ENCODE data around the gene NCAM2. TPM values are rescaled to one million over a fixed set of nuclear protein-coding genes. Genes with fewer than 3 reads are reported as not detected.
"Not testable (repeated sequence)": the region's sequence is repeated elsewhere in the genome, so short reads cannot be mapped to it uniquely, and the experiment has no call there.

NCAM2 gene
- total and polyA plus RNA-seq, 2 donors (not counting 3 experiments of a cell fraction or from before 2014, with no cell fraction given): 0.11 to 0.27 TPM

DNA sequence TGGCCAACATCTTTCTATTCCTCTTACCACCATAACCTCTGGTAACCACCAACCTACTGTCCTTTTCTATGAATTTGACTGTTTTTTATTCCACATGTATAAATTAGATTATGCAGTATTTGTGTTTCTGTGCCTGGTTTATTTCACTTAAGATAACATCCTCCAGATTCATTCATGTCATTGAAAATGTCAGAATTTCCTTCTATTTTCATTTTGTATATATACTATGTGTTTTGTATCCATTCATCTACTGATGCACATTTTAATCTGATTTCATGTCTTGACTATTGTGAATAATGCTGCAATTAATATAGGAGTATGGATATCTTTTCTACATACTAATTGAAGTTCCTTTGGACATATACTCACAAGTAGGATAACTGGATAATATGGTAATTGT, 403.2 kb downstream of the NCAM2 start:
- Histone ChIP-seq H3K9me3 (replicated peaks; ENCODE audit: control insufficient read depth, insufficient read depth, low read length) (no peaks in the 10 kb centered on the region), H3K27ac (ENCODE audit: insufficient read depth, low read depth, low read length) (no peak overlapping the region), H3K36me3 (ENCODE audit: control insufficient read depth in 2 of 2, extremely low read depth in 1 of 2, insufficient read depth in 2 of 2, low read length in 2 of 2) (no peaks in the 10 kb centered on the region), H3K4me3 (replicated peaks in 1 of 3; ENCODE audit: insufficient read depth in 1 of 3, low read depth in 1 of 3, low read length in 3 of 3) (no peak overlapping the region), H4K20me1 (replicated peaks; ENCODE audit: control insufficient read depth, extremely low read depth, insufficient read depth, low read length) (no peaks in the 10 kb centered on the region), H3K9me1 (replicated peaks; ENCODE audit: control insufficient read depth, extremely low read depth, insufficient read depth, low read length) (no peaks in the 10 kb centered on the region), H3K4me1 (ENCODE audit: control insufficient read depth, extremely low read depth, insufficient read depth, low read length) (no peaks in the 10 kb centered on the region), H2AFZ (ENCODE audit: low read depth, low read length) (no peak overlapping the region), H3K79me2 (ENCODE audit: control insufficient read depth, insufficient read depth, low read length) (no peaks in the 10 kb centered on the region), H3K27me3 (ENCODE audit: control insufficient read depth in 2 of 2, insufficient read depth in 2 of 2, low read length in 2 of 2) (no peaks in the 10 kb centered on the region), H3K4me2 (ENCODE audit: insufficient read depth, low read length) (no peak overlapping the region), H3K9ac (replicated peaks; ENCODE audit: extremely low read depth, insufficient read depth, low read length) (no peak overlapping the region)
- FAIRE-seq: no peak
- POLR2A ChIA-PET: no interaction called here
- dilution Hi-C loops (cut with MboI; ENCODE audit: extremely low pct_ligation_motif_present, low sequenced_read_pairs): no loop called here
- no TSS peak for BruUV-seq (replicated peaks)
- no peak for DNase-seq (ENCODE audit: low read depth, low spot score)
- CTCF ChIA-PET: no interaction called here
- TF ChIP-seq CTCF (IDR thresholded peaks at IDR 0.05; ENCODE audit: extremely low read depth in 1 of 2, insufficient read depth in 1 of 2, low read depth in 1 of 2, low read length in 2 of 2): no peak
- no peak for TF ChIP-seq FOS (IDR thresholded peaks at IDR 0.05; ENCODE audit: borderline replicate concordance, insufficient read depth, low read length)
- no peak for TF ChIP-seq JUN (IDR thresholded peaks at IDR 0.05; ENCODE audit: borderline replicate concordance, insufficient read depth, insufficient read length, low read depth)
- TF ChIP-seq EZH2 (IDR thresholded peaks at IDR 0.05; ENCODE audit: borderline replicate concordance, low read depth, low read length, severe bottlenecking): no peak
- TF ChIP-seq GATA2 (IDR thresholded peaks at IDR 0.05; ENCODE audit: insufficient read depth, insufficient read length, low read depth, low read length): no peak
- TF ChIP-seq POLR2A (IDR thresholded peaks at IDR 0.05; ENCODE audit: low read depth, low read length): no peak
- no peak for TF ChIP-seq MYC (IDR thresholded peaks at IDR 0.05; ENCODE audit: low read depth, low read length)
- no peak for TF ChIP-seq POLR2AphosphoS5 (IDR thresholded peaks at IDR 0.05; ENCODE audit: insufficient read depth, low read depth, low read length)
- no peak for TF ChIP-seq MAX (IDR thresholded peaks at IDR 0.05; ENCODE audit: insufficient read depth, insufficient read length)
- intact Hi-C loops (cut with micrococcal nuclease): no loop called here

GRCh38 chr21:21402187-21402586, 404.0 kb downstream of the NCAM2 start:
- BruUV-seq (replicated peaks); H3K27ac ChIP-seq (ENCODE audit: insufficient read depth, low read depth, low read length); H3K36me3 ChIP-seq (ENCODE audit: control insufficient read depth in 2 of 2, extremely low read depth in 1 of 2, insufficient read depth in 2 of 2, low read length in 2 of 2); H3K4me2 ChIP-seq (ENCODE audit: insufficient read depth, low read length); FAIRE-seq; intact Hi-C loops (cut with micrococcal nuclease); H3K9ac ChIP-seq (replicated peaks; ENCODE audit: extremely low read depth, insufficient read depth, low read length); H3K9me3 ChIP-seq (replicated peaks; ENCODE audit: control insufficient read depth, insufficient read depth, low read length); H2AFZ ChIP-seq (ENCODE audit: low read depth, low read length); POLR2A ChIA-PET; H3K79me2 ChIP-seq (ENCODE audit: control insufficient read depth, insufficient read depth, low read length); DNase-seq (ENCODE audit: low read depth, low spot score); H4K20me1 ChIP-seq (replicated peaks; ENCODE audit: control insufficient read depth, extremely low read depth, insufficient read depth, low read length); H3K9me1 ChIP-seq (replicated peaks; ENCODE audit: control insufficient read depth, extremely low read depth, insufficient read depth, low read length); H3K4me1 ChIP-seq (ENCODE audit: control insufficient read depth, extremely low read depth, insufficient read depth, low read length); CTCF ChIA-PET; dilution Hi-C loops (cut with MboI; ENCODE audit: extremely low pct_ligation_motif_present, low sequenced_read_pairs); H3K4me3 ChIP-seq (replicated peaks in 1 of 3; ENCODE audit: insufficient read depth in 1 of 3, low read depth in 1 of 3, low read length in 3 of 3); H3K27me3 ChIP-seq (ENCODE audit: control insufficient read depth in 2 of 2, insufficient read depth in 2 of 2, low read length in 2 of 2): not testable (repeated sequence)

- intact Hi-C loops (cut with micrococcal nuclease); DNase-seq (ENCODE audit: low read depth, low spot score); CTCF ChIA-PET; H3K4me1 ChIP-seq (ENCODE audit: control insufficient read depth, extremely low read depth, insufficient read depth, low read length); H3K4me3 ChIP-seq (replicated peaks in 1 of 3; ENCODE audit: insufficient read depth in 1 of 3, low read depth in 1 of 3, low read length in 3 of 3); H3K27me3 ChIP-seq (ENCODE audit: control insufficient read depth in 2 of 2, insufficient read depth in 2 of 2, low read length in 2 of 2); H3K9ac ChIP-seq (replicated peaks; ENCODE audit: extremely low read depth, insufficient read depth, low read length); H3K9me3 ChIP-seq (replicated peaks; ENCODE audit: control insufficient read depth, insufficient read depth, low read length); H2AFZ ChIP-seq (ENCODE audit: low read depth, low read length); H3K9me1 ChIP-seq (replicated peaks; ENCODE audit: control insufficient read depth, extremely low read depth, insufficient read depth, low read length); BruUV-seq (replicated peaks); dilution Hi-C loops (cut with MboI; ENCODE audit: extremely low pct_ligation_motif_present, low sequenced_read_pairs); H3K79me2 ChIP-seq (ENCODE audit: control insufficient read depth, insufficient read depth, low read length); H3K4me2 ChIP-seq (ENCODE audit: insufficient read depth, low read length); H3K36me3 ChIP-seq (ENCODE audit: control insufficient read depth in 2 of 2, extremely low read depth in 1 of 2, insufficient read depth in 2 of 2, low read length in 2 of 2); FAIRE-seq; POLR2A ChIA-PET; H3K27ac ChIP-seq (ENCODE audit: insufficient read depth, low read depth, low read length); H4K20me1 ChIP-seq (replicated peaks; ENCODE audit: control insufficient read depth, extremely low read depth, insufficient read depth, low read length): not testable (repeated sequence)
Measured at GRCh38 chr21:21404261-21404660, 406.1 kb downstream of the NCAM2 start.
